ENCODE results near the gene TCERG1L.

DNA sequence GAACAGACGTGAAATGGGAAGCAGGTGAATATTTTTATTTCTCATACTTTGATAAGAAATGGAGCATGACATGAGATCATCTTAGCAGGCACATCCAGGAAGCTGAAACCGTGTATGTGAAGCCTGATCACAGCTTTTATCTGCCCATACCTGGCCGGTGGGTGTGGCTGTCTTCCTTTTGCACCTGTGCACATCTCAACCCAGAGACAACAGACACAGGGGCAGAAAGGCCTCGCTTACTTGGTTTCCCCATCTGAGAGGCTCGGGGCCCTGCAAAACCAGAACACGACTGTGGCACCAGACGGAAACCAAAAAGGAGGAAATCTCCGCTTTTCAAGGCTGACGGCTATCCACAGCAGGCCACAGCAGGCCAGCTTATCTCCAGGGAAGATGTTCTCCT is 116.4 kb downstream of the TCERG1L start:
- TF ChIP-seq, protein P1, sequence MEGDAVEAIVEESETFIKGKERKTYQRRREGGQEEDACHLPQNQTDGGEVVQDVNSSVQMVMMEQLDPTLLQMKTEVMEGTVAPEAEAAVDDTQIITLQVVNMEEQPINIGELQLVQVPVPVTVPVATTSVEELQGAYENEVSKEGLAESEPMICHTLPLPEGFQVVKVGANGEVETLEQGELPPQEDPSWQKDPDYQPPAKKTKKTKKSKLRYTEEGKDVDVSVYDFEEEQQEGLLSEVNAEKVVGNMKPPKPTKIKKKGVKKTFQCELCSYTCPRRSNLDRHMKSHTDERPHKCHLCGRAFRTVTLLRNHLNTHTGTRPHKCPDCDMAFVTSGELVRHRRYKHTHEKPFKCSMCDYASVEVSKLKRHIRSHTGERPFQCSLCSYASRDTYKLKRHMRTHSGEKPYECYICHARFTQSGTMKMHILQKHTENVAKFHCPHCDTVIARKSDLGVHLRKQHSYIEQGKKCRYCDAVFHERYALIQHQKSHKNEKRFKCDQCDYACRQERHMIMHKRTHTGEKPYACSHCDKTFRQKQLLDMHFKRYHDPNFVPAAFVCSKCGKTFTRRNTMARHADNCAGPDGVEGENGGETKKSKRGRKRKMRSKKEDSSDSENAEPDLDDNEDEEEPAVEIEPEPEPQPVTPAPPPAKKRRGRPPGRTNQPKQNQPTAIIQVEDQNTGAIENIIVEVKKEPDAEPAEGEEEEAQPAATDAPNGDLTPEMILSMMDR (IDR thresholded peaks at IDR 0.05; ENCODE audit: insufficient read depth, low read length, poor library complexity, severe bottlenecking), result no peak
- TF ChIP-seq EZH2phosphoT487 (conservative IDR thresholded peaks at IDR 0.05; ENCODE audit: low read length), result no peak

Data from SU-DHL-6 (cell line).